ENCODE measurements around the gene HTR3B.

DNA sequence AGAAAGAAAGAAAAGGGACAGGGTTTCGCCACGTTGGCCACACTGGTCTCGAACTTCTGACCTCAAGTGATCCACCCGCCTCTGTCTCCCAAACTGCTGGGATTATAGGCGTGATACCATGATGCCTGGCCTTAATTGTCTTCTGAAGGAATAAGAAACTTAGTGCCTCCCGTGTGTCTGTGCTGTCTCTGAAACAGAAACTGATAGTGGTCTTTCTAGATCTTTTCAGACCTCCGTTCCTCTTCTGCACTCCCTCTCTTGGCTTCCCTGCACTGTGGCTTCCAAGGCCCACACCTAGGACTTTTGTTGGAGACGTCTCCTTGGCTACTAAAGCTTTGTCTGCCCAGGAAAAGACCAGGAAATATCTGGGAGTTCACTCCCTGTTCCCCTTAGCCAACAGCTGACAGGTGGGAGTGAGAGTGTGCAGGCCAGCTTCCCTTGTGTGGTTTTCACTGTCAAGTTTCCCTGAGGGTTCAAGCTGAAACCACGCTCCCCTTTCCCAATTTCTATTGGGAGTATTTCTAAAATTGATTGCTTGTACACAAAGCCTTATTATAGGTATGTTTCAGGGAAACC is 10.1 kb upstream of the HTR3B start:
- TF ChIP-seq ISL1 (CRISPR knock-in tag; IDR thresholded peaks at IDR 0.05) (no peak), CREB5 (CRISPR knock-in tag; IDR thresholded peaks at IDR 0.05; ENCODE audit: low read depth) (no peak), RARB (CRISPR knock-in tag; IDR thresholded peaks at IDR 0.05) (no peak), PATZ1 (CRISPR knock-in tag; IDR thresholded peaks at IDR 0.05; ENCODE audit: borderline replicate concordance) (no peak), ESRRG (CRISPR knock-in tag; IDR thresholded peaks at IDR 0.05) (no peak)
- TF ChIP-seq, protein P1, sequence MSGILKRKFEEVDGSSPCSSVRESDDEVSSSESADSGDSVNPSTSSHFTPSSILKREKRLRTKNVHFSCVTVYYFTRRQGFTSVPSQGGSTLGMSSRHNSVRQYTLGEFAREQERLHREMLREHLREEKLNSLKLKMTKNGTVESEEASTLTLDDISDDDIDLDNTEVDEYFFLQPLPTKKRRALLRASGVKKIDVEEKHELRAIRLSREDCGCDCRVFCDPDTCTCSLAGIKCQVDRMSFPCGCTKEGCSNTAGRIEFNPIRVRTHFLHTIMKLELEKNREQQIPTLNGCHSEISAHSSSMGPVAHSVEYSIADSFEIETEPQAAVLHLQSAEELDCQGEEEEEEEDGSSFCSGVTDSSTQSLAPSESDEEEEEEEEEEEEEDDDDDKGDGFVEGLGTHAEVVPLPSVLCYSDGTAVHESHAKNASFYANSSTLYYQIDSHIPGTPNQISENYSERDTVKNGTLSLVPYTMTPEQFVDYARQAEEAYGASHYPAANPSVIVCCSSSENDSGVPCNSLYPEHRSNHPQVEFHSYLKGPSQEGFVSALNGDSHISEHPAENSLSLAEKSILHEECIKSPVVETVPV (CRISPR knock-in tag; IDR thresholded peaks at IDR 0.05): no peak
